OCI-LY1 (cell line): Measurements from ENCODE around the gene TMCO5A.

Experiments used
- H2AFZ ChIP-seq: fragments of 200-600 bp; sonication (generic), shearing (Covaris generic); 2 replicates; pipeline ENCODE4 v1.6.0; 2014; ENCODE audit warnings: antibody characterized with exemption, mild to moderate bottlenecking, low read length
- H3F3A ChIP-seq: fragments of 200-600 bp; sonication (generic), shearing (Covaris generic); 2 replicates; pipeline ENCODE4 v1.6.0; 2014; ENCODE audit warnings: mild to moderate bottlenecking, antibody characterized with exemption, low read length, moderate library complexity; ENCODE audit not compliant: insufficient read depth
- H3K27ac ChIP-seq: fragments of 200-600 bp; sonication (generic); 2 replicates; pipeline ENCODE4 v1.5.1; 2014; ENCODE audit warnings: low read length, mixed run types, mild to moderate bottlenecking, low read depth; ENCODE audit not compliant: poor library complexity, severe bottlenecking
- H3K27me3 ChIP-seq: fragments of 200-600 bp; sonication (generic); 2 replicates; pipeline ENCODE4 v1.6.0; 2014; ENCODE audit warnings: antibody characterized with exemption, mild to moderate bottlenecking, low read length, moderate library complexity; ENCODE audit not compliant: insufficient read depth
- H3K36me3 ChIP-seq: fragments of 200-600 bp; sonication (generic); 2 replicates; pipeline ENCODE4 v1.6.1; 2014; ENCODE audit warnings: mild to moderate bottlenecking, antibody characterized with exemption, low read length, moderate library complexity, mixed read lengths; ENCODE audit not compliant: insufficient read depth
- H3K4me1 ChIP-seq: fragments of 200-600 bp; sonication (generic); 2 replicates; pipeline ENCODE4 v1.5.1; 2014; ENCODE audit warnings: mild to moderate bottlenecking, low read length, moderate library complexity; ENCODE audit not compliant: insufficient read depth, severe bottlenecking
- H3K4me2 ChIP-seq: fragments of 200-600 bp; sonication (generic), shearing (Covaris generic); 2 replicates; pipeline ENCODE4 v1.6.1; 2014; ENCODE audit warnings: low read length
- H3K4me3 ChIP-seq: fragments of 200-600 bp; sonication (generic); 2 replicates; pipeline ENCODE4 v1.5.1; 2014; ENCODE audit warnings: low read length, low read depth, mild to moderate bottlenecking, mixed read lengths; ENCODE audit not compliant: poor library complexity, severe bottlenecking
- H3K79me2 ChIP-seq: fragments of 200-600 bp; shearing (Covaris generic); 2 replicates; pipeline ENCODE4 v1.6.1; 2016; ENCODE audit warnings: mixed run types, low read length, mixed read lengths; ENCODE audit not compliant: insufficient read depth
- H3K9ac ChIP-seq: fragments of 200-600 bp; sonication (generic), shearing (Covaris generic); 2 replicates; pipeline ENCODE4 v1.6.1; 2014; ENCODE audit warnings: mild to moderate bottlenecking, low read length, mixed read lengths
- H3K9me2 ChIP-seq: fragments of 200-600 bp; sonication (generic), shearing (Covaris generic); 2 replicates; pipeline ENCODE4 v1.6.1; 2014; ENCODE audit warnings: low read depth, mild to moderate bottlenecking, low read length, mixed read lengths
- H3K9me3 ChIP-seq: fragments of 200-600 bp; shearing (Covaris generic); 2 replicates; pipeline ENCODE4 v1.6.1; 2014; ENCODE audit warnings: low read length, mixed read lengths
- H4K20me1 ChIP-seq: fragments of 200-600 bp; sonication (generic), shearing (Covaris generic); 2 replicates; pipeline ENCODE4 v1.6.0; 2016; ENCODE audit warnings: mild to moderate bottlenecking, low read length; ENCODE audit not compliant: insufficient read depth
- EZH2 ChIP-seq: fragments of 200-600 bp; sonication (generic), shearing (Covaris generic); IDR thresholded peaks from 2 replicates; pipeline ENCODE4 v1.8.0; 2017; ENCODE audit warnings: borderline replicate concordance, mixed run types, mild to moderate bottlenecking, antibody characterized with exemption, low read length, moderate library complexity, mixed read lengths
- TF ChIP-seq, protein P1 (sequence below): fragments of 200-600 bp; sonication (generic), shearing (Covaris generic); IDR thresholded peaks from 2 replicates; pipeline ENCODE4 v1.5.1; 2017; ENCODE audit warnings: mild to moderate bottlenecking, antibody characterized with exemption, low read length, moderate library complexity, mixed read lengths

The TMCO5A gene

DNA sequence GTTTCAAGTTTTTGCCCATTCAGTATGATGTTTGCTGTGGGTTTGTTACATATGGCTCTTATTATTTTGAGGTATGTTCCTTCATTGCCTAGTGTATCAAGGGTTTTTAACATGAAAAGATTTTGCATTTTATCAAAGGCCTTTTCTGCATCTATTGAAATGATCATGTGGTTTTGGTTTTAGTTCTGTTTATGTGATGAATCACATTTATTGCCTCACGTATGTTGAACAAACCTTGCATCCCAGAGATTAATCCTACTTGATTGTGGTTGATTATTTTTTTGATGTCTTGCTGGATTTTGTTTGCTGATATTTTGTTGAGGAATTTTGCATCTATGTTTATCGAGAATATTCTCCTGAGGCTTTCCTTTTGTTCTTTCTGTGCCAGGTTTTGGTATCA lies 39.4 kb downstream of the TMCO5A start:
- no peak overlapping the region for H3K9ac ChIP-seq
- no peak for TF ChIP-seq EZH2
- TF ChIP-seq, protein P1, sequence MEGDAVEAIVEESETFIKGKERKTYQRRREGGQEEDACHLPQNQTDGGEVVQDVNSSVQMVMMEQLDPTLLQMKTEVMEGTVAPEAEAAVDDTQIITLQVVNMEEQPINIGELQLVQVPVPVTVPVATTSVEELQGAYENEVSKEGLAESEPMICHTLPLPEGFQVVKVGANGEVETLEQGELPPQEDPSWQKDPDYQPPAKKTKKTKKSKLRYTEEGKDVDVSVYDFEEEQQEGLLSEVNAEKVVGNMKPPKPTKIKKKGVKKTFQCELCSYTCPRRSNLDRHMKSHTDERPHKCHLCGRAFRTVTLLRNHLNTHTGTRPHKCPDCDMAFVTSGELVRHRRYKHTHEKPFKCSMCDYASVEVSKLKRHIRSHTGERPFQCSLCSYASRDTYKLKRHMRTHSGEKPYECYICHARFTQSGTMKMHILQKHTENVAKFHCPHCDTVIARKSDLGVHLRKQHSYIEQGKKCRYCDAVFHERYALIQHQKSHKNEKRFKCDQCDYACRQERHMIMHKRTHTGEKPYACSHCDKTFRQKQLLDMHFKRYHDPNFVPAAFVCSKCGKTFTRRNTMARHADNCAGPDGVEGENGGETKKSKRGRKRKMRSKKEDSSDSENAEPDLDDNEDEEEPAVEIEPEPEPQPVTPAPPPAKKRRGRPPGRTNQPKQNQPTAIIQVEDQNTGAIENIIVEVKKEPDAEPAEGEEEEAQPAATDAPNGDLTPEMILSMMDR, result no peak
- no peaks in the 10 kb centered on the region for H3F3A ChIP-seq
- H3K36me3 ChIP-seq, result no peaks in the 10 kb centered on the region
- H3K4me2 ChIP-seq, result no peak overlapping the region
- no peak overlapping the region for H3K4me3 ChIP-seq
- H4K20me1 ChIP-seq, result no peaks in the 10 kb centered on the region
- H3K27ac ChIP-seq, result no peak overlapping the region
- H3K9me2 ChIP-seq, result no peaks in the 10 kb centered on the region
- no peaks in the 10 kb centered on the region for H3K9me3 ChIP-seq
- H3K79me2 ChIP-seq, result no peaks in the 10 kb centered on the region
- H2AFZ ChIP-seq, result no peak overlapping the region
- no peaks in the 10 kb centered on the region for H3K27me3 ChIP-seq
- no peaks in the 10 kb centered on the region for H3K4me1 ChIP-seq

DNA sequence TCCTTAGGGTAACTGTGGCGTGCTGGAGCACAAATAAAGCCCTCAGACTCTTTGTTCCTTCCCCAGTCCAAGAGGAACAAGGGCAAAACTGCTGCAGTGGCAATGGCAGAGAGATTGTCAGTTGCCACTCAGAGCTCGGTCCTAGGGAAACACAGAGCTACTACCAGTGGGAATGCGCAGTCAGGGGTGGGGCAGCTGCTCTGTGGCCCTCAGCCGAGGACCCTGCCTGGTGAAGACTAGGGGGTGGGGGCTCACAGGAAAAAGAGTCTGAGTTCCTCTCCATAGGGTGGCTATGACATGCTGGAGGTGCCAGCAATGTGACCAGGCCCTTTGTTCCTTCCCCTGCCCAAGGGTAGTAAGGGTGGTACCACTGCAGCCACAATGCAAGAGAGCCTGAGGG lies 43.8 kb downstream of the TMCO5A start:
- no peak overlapping the region for H3K27ac ChIP-seq
- no peaks in the 10 kb centered on the region for H3K4me1 ChIP-seq
- no peaks in the 10 kb centered on the region for H3K9me3 ChIP-seq
- no peaks in the 10 kb centered on the region for H4K20me1 ChIP-seq
- H2AFZ ChIP-seq, result no peak overlapping the region
- no peaks in the 10 kb centered on the region for H3F3A ChIP-seq
- H3K4me3 ChIP-seq, result no peak overlapping the region
- TF ChIP-seq EZH2, result no peak
- TF ChIP-seq, protein P1, result no peak
- no peaks in the 10 kb centered on the region for H3K36me3 ChIP-seq
- no peaks in the 10 kb centered on the region for H3K9me2 ChIP-seq
- no peaks in the 10 kb centered on the region for H3K79me2 ChIP-seq
- H3K4me2 ChIP-seq, result no peak overlapping the region
- H3K9ac ChIP-seq, result no peak overlapping the region
- H3K27me3 ChIP-seq, result no peaks in the 10 kb centered on the region

DNA sequence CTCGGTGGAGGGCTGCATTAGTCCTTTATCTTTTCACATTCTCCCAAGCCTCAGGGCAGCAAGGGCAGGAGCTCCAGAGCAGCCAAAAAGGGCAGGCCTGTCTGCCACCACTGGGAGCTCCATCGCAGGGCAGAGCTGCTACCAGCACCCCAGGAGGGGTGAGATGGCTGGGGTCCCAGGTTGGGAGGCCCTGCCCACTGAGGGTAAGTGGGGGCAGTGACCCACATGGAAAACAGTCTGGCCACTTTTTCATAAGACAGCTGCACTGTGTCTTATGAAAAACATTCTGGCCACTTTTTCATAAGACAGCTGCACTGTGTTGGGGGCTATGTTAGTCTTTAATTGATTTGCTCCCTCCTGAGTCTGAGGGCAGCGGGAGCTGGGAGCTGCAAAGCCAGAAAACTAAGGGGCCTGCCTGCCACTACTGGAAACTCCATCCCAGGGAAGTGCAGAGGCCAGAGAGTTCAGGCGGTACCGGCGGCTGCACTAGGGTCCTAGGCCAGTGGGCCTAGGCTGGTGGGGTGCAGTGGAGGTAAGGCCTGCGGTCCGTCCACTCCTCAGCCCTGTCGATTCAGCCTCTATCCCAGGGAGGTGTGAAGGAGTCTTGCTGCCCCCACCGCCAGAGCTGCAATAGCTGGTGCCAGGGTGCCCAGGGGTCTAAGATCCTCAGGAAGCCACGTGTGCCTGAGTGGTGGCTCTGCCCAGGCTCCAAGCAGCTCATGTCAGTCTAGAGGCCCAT lies 45.4 kb downstream of the TMCO5A start:
- no peaks in the 10 kb centered on the region for H3K27me3 ChIP-seq
- H2AFZ ChIP-seq, result no peak overlapping the region
- H3K36me3 ChIP-seq, result no peaks in the 10 kb centered on the region
- no peaks in the 10 kb centered on the region for H3F3A ChIP-seq
- no peak overlapping the region for H3K27ac ChIP-seq
- H4K20me1 ChIP-seq, result no peaks in the 10 kb centered on the region
- H3K4me2 ChIP-seq, result no peak overlapping the region
- no peaks in the 10 kb centered on the region for H3K9me3 ChIP-seq
- TF ChIP-seq EZH2, result no peak
- TF ChIP-seq, protein P1, result no peak
- H3K79me2 ChIP-seq, result no peaks in the 10 kb centered on the region
- no peaks in the 10 kb centered on the region for H3K9me2 ChIP-seq
- H3K4me3 ChIP-seq, result no peak overlapping the region
- no peaks in the 10 kb centered on the region for H3K4me1 ChIP-seq
- no peak overlapping the region for H3K9ac ChIP-seq
